Peyer's patch (tissue), 4 donors: ENCODE measurements around the gene SP140. TPM values are rescaled to one million over a fixed set of nuclear protein-coding genes. Genes with fewer than 3 reads are reported as not detected.
"Not testable (repeated sequence)": the region's sequence is repeated elsewhere in the genome, so short reads cannot be mapped to it uniquely, and the experiment has no call there.

Source experiments
- DNase-seq, 3 donors: peaks; one replicate each; pipeline ENCODE4 v3.0.0-alpha.2; 2017 to 2019
- H3K27ac ChIP-seq, 4 donors: fragments of 200-600 bp; sonication (generic); one replicate each; pipeline ENCODE4 v1.5.1; 2016 to 2019
- H3K27me3 ChIP-seq, 2 donors: fragments of 200-600 bp; sonication (generic); one replicate each; pipeline ENCODE4 v1.5.1; 2019
- H3K36me3 ChIP-seq, 3 donors: fragments of 200-600 bp; sonication (generic); one replicate each; pipeline ENCODE4 v1.5.1; 2016 to 2019
- H3K4me1 ChIP-seq, 4 donors: fragments of 200-600 bp; sonication (generic); one replicate each; pipeline ENCODE4 v1.5.1; 2016 to 2019
- H3K4me3 ChIP-seq, 4 donors: fragments of 200-600 bp; sonication (generic); 1 replicate in 3 of 4; 2 replicates in 1 of 4; pipeline ENCODE4 v1.5.1; 2016 to 2019; ENCODE audit warnings: mild to moderate bottlenecking in 1 of 4
- H3K9me3 ChIP-seq, 4 donors: fragments of 200-600 bp; sonication (generic); one replicate each; pipeline ENCODE4 v1.5.1; 2016 to 2019; ENCODE audit warnings: mild to moderate bottlenecking in 1 of 4
- CTCF ChIP-seq, 6 experiments: fragments of 450-650 bp in 4 of 6; fragments of 200-600 bp in 2 of 6; sonication (generic) in 1 of 6; IDR thresholded peaks; one replicate each; pipeline ENCODE4 v1.5.1; 2017 to 2019; ENCODE audit warnings: antibody characterized with exemption in 6 of 6, mild to moderate bottlenecking in 3 of 6, moderate library complexity in 1 of 6
- POLR2A ChIP-seq, 2 donors: fragments of 450-650 bp; IDR thresholded peaks; one replicate each; pipeline ENCODE4 v1.5.1; 2017; ENCODE audit warnings: antibody characterized with exemption in 2 of 2, mild to moderate bottlenecking in 2 of 2, moderate library complexity in 2 of 2
- total RNA-seq, 4 donors: library from RNA; depleted of rRNA; stranded (reverse); fragments of >200 nt; gene quantifications; one replicate each; pipeline ENCODE4 v1.1.0, GENCODE V29; 2016

The SP140 gene
- total RNA-seq, 4 donors from 2014 or later = 3.0 to 99.9 (median 9.4) TPM

- Histone ChIP-seq H3K36me3 (peaks cover 0 to 20% (median 0%) of the 10 kb centered on the region in 3 donors), H3K27me3 (no peaks in the 10 kb centered on the region), H3K27ac (peak within 1 kb of the TSS; percentile 74 to 84 (median 82)), H3K4me1 (no peaks in the 10 kb centered on the region), H3K4me3 (peak within 1 kb of the TSS; percentile 54 to 62 (median 56)), H3K9me3 (no peaks in the 10 kb centered on the region)
- peak; percentile 78 to 92 (median 83) for DNase-seq
- TF ChIP-seq CTCF (IDR thresholded peaks at IDR 0.05) (peak in 2 of 6 experiments; percentile 20 to 31), POLR2A (IDR thresholded peaks at IDR 0.05) (peak; percentile 30 to 48)
Measured at GRCh38 chr2:230219419-230220331, 5.9 kb upstream of the SP140 start, which contains the start of gene SP110. SP110 (minus strand) TSS chr2:230219984; CDS start chr2:230216927, 3,057 bp downstream.

- no peaks in the 10 kb centered on the region for H3K27me3 ChIP-seq
- H3K4me1 ChIP-seq = no peaks in the 10 kb centered on the region
- TF ChIP-seq POLR2A (IDR thresholded peaks at IDR 0.05) (no peak), CTCF (IDR thresholded peaks at IDR 0.05) (no peak)
- peak overlapping the region; percentile 54 to 62 (median 56) for H3K4me3 ChIP-seq
- no peaks in the 10 kb centered on the region for H3K9me3 ChIP-seq
- DNase-seq = no peak
- peak overlapping the region; percentile 74 to 84 (median 82) for H3K27ac ChIP-seq
- peaks cover 0 to 13% (median 0%) of the 10 kb centered on the region in 3 donors for H3K36me3 ChIP-seq
Measured at GRCh38 chr2:230220347-230220969, 5.1 kb upstream of the SP140 start.

DNA sequence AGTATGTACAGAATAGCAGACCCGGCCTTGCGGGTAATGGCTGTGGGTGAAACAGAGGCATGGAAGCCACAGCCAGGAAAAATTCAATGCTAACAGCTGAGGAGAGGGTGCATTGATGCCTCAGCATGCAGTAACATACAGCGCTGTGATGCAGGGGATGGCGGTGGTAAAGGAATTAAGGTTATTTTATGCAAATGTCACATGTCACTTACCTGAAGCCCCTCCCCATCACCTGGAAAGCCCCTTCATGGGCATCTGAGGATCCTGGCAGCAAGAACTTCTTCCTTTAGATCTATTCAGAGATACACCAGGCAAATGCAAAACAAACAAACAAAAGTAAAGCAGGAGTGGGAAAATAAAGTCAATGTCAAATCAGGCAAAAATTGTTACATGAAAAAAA, 4.0 kb upstream of the SP140 start:
- Histone ChIP-seq H3K4me1 (no peaks in the 10 kb centered on the region), H3K27ac (peak overlapping the region in 1 of 4 donors; percentile 82), H3K4me3 (no peak overlapping the region), H3K36me3 (peaks cover 0 to 3% (median 0%) of the 10 kb centered on the region in 3 donors), H3K9me3 (no peaks in the 10 kb centered on the region), H3K27me3 (no peaks in the 10 kb centered on the region)
- no peak for DNase-seq
- TF ChIP-seq POLR2A (IDR thresholded peaks at IDR 0.05) (no peak), CTCF (IDR thresholded peaks at IDR 0.05) (no peak)

DNA sequence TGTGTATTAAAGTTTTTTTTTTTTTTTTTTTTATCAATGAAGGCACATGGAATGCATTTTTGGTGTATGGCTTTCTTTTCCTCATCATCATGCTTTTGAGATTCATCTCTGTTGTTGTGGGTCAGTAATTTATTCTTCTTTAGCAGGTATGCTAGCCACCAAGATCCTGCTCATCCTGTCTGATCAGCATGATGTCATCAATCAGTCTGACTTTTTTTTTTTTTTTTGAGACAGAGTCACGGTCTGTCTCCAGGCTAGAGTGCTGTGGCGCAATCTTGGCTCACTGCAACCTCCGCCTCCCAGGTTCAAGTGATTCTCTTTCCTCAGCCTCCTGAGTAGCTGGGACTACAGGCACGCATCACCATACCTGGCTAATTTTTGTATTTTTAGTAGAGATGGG, 2.7 kb upstream of the SP140 start:
- H3K36me3 ChIP-seq, H3K4me1 ChIP-seq, H3K27me3 ChIP-seq, DNase-seq, H3K9me3 ChIP-seq, H3K4me3 ChIP-seq: not testable (repeated sequence)
- peak overlapping the region in 2 of 4 donors; percentile 82 to 86 for H3K27ac ChIP-seq

- DNase-seq = no peak
- TF ChIP-seq POLR2A (IDR thresholded peaks at IDR 0.05) (no peak), CTCF (IDR thresholded peaks at IDR 0.05) (no peak)
- H3K9me3 ChIP-seq = no peaks in the 10 kb centered on the region
- no peaks in the 10 kb centered on the region for H3K4me1 ChIP-seq
- H3K36me3 ChIP-seq = no peaks in the 10 kb centered on the region
- no peaks in the 10 kb centered on the region for H3K27me3 ChIP-seq
- H3K4me3 ChIP-seq = no peak overlapping the region
- peak overlapping the region in 2 of 4 donors; percentile 82 to 86 for H3K27ac ChIP-seq
Measured at GRCh38 chr2:230224458-230224857, 1.1 kb upstream of the SP140 start.
